Subcutaneous adipose tissue (tissue), 4 donors: Measurements from ENCODE around the gene RBM22. TPM values are rescaled to one million over a fixed set of nuclear protein-coding genes. Genes with fewer than 3 reads are reported as not detected.

Source experiments
- CTCF ChIP-seq: fragments of 450-650 bp; IDR thresholded peaks from one replicate; pipeline ENCODE4 v1.5.1; 2016; ENCODE audit warnings: low read depth, mild to moderate bottlenecking, control low read depth, antibody characterized with exemption, moderate library complexity
- total RNA-seq, 4 donors: library from RNA; depleted of rRNA; stranded (reverse); fragments of >200 nt; gene quantifications; one replicate each; pipeline ENCODE4 v1.1.0, GENCODE V29; 2016

RBM22 gene
- total RNA-seq, 4 donors from 2014 or later = 32.8 to 35.5 (median 34.4) TPM

DNA sequence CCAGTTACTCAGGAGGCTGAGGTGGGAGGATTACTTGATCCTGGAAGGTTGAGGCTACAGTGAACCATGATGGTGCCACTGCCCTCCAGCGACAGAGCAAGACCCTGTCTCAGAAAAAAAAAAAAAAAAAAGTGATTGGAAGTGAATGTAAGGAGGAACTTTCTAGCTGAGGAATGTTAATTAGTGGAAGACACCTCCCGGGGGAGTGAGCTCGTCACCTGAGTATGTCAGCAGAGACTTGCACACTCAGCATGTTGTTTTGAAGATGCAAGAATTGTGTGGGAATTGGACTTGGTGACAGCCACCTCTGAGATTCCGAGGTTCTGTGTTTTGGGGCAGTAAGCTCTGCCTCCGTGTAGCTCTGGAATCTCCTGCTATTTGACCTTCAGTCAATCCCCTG lies 56.8 kb downstream of the RBM22 start:
- TF ChIP-seq CTCF = no peak

- TF ChIP-seq CTCF = no peak
Measured at GRCh38 chr5:150642991-150643710, 57.7 kb downstream of the RBM22 start.

DNA sequence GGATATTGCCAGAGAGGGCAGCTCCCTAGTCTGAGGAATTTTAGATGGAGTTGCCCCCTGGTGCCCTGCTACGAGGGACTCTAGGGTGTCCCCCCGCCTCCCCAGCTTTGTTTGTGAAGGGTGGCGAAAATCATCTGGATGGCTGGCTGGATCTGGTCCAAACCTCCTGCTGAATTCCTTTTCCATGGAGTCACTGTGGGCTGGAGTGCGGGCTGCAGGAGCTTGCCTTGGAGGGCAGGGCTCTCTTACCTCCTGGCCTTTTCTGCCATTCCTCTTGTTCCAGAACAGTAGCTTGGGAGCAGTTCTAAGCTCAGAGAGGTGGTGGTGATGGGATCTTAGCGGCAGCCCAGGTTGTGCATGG lies 58.3 kb downstream of the RBM22 start:
- no peak for TF ChIP-seq CTCF

DNA sequence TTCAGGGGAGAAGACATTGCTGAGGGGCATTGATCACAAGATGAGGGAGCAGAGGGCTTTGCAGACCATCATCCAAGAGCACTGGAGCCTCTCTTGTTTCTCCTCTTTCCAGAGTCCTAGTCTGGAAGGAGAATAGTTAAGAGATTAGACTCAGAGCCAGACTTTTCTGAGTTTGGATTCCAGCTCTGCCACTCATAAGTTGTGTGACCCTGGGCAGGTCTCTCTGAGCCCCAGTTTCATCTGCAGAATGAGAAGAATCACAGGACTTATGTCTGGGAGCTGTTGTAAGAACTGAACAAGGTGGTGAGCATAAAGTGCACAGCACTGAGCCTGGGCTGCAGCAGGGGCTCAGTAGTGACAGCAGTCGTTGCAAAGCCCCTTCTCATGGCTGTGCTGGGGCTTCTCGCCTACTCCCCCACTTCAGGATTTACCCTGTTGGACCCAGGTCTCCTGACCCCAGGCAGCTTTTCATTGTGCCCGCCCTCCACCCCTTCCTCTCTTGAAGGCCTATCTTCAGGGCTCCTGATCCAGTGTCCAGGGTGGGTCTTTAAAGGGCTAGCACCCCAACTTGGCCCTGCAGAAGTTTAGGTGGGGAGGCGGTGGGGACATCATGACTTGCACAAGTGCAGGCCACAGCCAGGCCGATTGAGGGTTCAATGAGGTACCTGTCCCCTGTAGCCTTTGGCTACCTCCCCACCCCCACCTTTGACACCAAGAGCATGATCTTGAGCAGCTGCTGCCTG lies 58.9 kb downstream of the RBM22 start:
- TF ChIP-seq CTCF = no peak

DNA sequence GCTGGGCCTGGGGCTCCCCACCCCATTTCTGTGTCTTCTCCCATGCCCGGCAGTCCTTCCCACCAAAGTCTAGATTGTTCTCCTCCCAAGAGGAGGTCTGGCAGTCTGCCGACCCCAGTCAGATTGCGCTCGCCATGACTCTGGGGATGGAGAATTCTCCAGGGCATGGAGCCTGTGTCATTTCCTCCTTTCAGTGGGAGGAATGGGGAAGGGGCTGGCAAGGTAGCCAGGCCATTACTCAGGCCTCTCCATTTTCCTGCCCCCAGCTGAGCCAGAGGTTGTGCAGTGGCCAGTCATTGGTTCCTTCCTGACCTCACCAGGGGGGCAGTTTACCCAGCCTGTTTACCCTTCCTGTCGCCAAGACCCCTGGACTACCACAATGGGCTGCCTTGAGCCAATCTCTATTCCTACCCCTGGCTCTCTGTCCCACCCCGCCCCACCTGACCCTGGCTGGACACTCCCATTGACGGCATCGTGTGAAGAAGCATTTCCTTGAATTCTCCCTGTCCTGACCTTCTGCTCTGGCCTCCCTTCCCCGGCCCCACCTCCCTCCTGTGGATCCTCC lies 59.8 kb downstream of the RBM22 start:
- no peak for TF ChIP-seq CTCF

Other genes starting within 250 kb of the RBM22 start
- 100 to 1,000 TPM in 1 of 4 donors, 10 to 100 TPM in 3; 32.4 to 104 (median 42.6) TPM for gene NDST1, start 192.9 kb downstream of the RBM22 start, total RNA-seq
- 10 to 100 TPM; 12.2 to 40.7 (median 21.4) TPM for gene SYNPO, start 60.4 kb downstream of the RBM22 start, total RNA-seq
- gene MYOZ3, start 39.8 kb downstream of the RBM22 start, total RNA-seq = under 1 TPM in 1 of 4 donors, not detected in 3; 0.22 TPM
- gene DCTN4, start 58.0 kb upstream of the RBM22 start, total RNA-seq = 10 to 100 TPM; 57.3 to 93.9 (median 76.5) TPM
- 100 to 1,000 TPM; 143 to 221 (median 188) TPM for gene SMIM3, start 77.7 kb upstream of the RBM22 start, total RNA-seq
- gene IRGM, start 145.5 kb upstream of the RBM22 start, total RNA-seq = under 1 TPM in 2 of 4 donors, not detected in 2; 0.44 to 0.98 TPM
- 1 to 10 TPM; 2.4 to 4.9 (median 3.5) TPM for gene ZNF300, start 203.9 kb upstream of the RBM22 start, total RNA-seq